ENCODE results near the gene CSF2. TPM values are rescaled to one million over a fixed set of nuclear protein-coding genes. Genes with fewer than 3 reads are reported as not detected.
"Not testable (repeated sequence)": the region's sequence is repeated elsewhere in the genome, so short reads cannot be mapped to it uniquely, and the experiment has no call there.

The CSF2 gene
- total RNA-seq, 1 donor from 2014 or later: 7.1 TPM

DNA sequence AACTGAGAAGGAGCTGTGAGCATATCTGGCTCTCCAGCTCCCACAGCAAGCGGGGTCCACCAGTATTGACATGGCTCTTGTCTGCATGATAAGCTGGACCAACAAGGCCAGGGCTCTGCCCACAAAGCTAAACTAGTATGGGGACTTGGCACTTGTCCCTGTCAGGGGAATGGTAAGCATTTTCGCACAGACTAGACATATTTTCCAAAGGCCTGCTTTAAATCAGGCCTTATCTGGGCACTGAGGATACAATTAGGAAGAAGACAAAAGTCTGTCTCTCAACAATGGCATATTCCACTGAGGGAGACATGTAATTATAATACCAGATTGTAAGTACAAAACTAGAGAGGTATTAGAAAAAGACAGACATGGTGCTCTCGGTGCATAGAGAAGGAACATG lies 32.1 kb downstream of the CSF2 start:
- Histone ChIP-seq H3K27ac (no peak overlapping the region), H3K9me3 (no peaks in the 10 kb centered on the region), H3K27me3 (no peaks in the 10 kb centered on the region), H3K36me3 (no peaks in the 10 kb centered on the region), H3K4me1 (peaks cover 18% of the 10 kb centered on the region), H3K4me3 (no peak overlapping the region)
- TF ChIP-seq, protein P1, sequence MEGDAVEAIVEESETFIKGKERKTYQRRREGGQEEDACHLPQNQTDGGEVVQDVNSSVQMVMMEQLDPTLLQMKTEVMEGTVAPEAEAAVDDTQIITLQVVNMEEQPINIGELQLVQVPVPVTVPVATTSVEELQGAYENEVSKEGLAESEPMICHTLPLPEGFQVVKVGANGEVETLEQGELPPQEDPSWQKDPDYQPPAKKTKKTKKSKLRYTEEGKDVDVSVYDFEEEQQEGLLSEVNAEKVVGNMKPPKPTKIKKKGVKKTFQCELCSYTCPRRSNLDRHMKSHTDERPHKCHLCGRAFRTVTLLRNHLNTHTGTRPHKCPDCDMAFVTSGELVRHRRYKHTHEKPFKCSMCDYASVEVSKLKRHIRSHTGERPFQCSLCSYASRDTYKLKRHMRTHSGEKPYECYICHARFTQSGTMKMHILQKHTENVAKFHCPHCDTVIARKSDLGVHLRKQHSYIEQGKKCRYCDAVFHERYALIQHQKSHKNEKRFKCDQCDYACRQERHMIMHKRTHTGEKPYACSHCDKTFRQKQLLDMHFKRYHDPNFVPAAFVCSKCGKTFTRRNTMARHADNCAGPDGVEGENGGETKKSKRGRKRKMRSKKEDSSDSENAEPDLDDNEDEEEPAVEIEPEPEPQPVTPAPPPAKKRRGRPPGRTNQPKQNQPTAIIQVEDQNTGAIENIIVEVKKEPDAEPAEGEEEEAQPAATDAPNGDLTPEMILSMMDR (IDR thresholded peaks at IDR 0.05): no peak
- intact Hi-C loops (cut with DNase I): no loop called here
- ATAC-seq (no peak), DNase-seq (no peak)

GRCh38 chr5:132108495-132108894 lies 34.9 kb downstream of the CSF2 start:
- H3K36me3 ChIP-seq; intact Hi-C loops (cut with DNase I): not testable (repeated sequence)

DNA sequence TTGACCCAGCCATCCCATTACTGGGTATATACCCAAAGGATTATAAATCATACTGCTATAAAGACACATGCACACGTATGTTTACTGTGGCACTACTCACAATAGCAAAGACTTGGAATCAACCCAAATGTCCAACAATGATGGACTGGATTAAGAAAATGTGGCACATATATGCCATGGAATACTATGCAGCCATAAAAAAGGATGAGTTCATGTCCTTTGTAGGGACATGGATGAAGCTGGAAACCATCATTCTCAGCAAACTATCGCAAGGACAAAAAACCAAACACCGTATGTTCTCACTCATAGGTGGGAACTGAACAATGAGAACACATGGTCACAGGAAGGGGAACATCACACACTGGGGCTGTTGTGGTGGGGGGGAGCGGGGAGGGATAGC lies 35.4 kb downstream of the CSF2 start:
- H3K27ac ChIP-seq; H3K4me3 ChIP-seq; H3K4me1 ChIP-seq; intact Hi-C loops (cut with DNase I); H3K9me3 ChIP-seq; DNase-seq; H3K36me3 ChIP-seq; ATAC-seq; H3K27me3 ChIP-seq: not testable (repeated sequence)

More at GRCh38 chr5:132108495-132108894, 34.9 kb downstream of the CSF2 start:
- H3K27me3 ChIP-seq, ATAC-seq, H3K27ac ChIP-seq, H3K9me3 ChIP-seq, H3K4me3 ChIP-seq, DNase-seq, H3K4me1 ChIP-seq: not testable (repeated sequence)

DNA sequence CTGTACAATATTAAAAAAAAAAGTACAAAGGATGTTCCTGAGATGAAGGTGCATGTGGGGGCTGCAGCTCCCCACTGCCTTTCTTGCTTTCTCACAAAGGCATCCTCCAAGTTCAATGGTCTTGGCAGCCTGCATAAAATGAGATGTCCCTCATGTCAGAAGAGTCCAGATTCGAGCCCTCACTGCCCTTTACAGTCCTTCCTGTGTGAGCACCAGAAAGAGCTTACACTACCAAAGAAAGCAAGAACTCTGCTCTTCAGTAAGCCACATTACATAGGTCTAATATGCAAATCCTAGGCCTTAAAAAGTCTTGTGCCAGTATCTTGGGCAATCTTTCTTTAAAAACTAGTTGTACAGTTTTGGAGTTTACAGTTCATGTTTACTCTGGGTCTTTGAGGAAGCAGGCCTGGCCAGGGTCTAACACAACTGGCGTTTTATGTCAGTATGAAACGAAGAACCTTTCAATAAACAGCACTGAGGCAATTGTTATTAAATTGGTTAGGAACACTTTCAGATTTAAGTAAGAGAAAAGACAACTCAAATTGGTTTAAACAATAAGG lies 36.0 kb downstream of the CSF2 start:
- Histone ChIP-seq H3K9me3 (no peaks in the 10 kb centered on the region), H3K4me1 (no peaks in the 10 kb centered on the region), H3K27ac (no peak overlapping the region), H3K36me3 (no peaks in the 10 kb centered on the region), H3K27me3 (no peaks in the 10 kb centered on the region), H3K4me3 (no peak overlapping the region)
- ATAC-seq (no peak), DNase-seq (no peak)
- TF ChIP-seq, protein P1 (IDR thresholded peaks at IDR 0.05): no peak
- intact Hi-C loops (cut with DNase I): no loop called here

DNA sequence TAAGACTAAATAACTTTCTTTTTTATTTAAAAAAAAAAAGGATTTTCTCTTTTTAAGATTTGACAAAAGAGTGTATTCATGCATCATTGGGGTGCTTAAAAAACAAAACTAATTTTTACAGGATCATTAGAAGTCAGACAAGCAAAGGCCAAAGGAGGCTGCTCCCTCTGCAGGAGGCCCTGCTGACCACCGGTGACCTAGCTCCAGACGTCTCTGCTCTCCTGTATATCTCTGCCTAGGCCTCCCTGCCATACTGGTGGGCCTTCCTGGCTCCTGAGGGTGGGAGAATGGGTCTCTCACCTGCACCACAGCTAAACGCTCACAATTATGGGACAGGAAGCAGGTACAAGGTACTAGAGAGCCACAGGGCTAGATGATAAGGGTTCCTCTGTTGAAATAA lies 36.6 kb downstream of the CSF2 start:
- Histone ChIP-seq H3K9me3 (no peaks in the 10 kb centered on the region), H3K4me1 (no peaks in the 10 kb centered on the region), H3K4me3 (no peak overlapping the region), H3K27me3 (no peaks in the 10 kb centered on the region), H3K36me3 (no peaks in the 10 kb centered on the region), H3K27ac (no peak overlapping the region)
- intact Hi-C loops (cut with DNase I): no loop called here
- no peak for DNase-seq
- ATAC-seq: no peak
- TF ChIP-seq, protein P1 (IDR thresholded peaks at IDR 0.05): no peak

- Histone ChIP-seq H3K9me3 (no peaks in the 10 kb centered on the region), H3K27ac (no peak overlapping the region), H3K36me3 (no peaks in the 10 kb centered on the region), H3K27me3 (no peaks in the 10 kb centered on the region), H3K4me3 (no peak overlapping the region), H3K4me1 (no peaks in the 10 kb centered on the region)
- ATAC-seq (no peak), DNase-seq (no peak)
- TF ChIP-seq, protein P1 (IDR thresholded peaks at IDR 0.05): no peak
- intact Hi-C loops (cut with DNase I): no loop called here
These were observed 37.3 kb downstream of the CSF2 start for GRCh38 chr5:132110930-132111329.

DNA sequence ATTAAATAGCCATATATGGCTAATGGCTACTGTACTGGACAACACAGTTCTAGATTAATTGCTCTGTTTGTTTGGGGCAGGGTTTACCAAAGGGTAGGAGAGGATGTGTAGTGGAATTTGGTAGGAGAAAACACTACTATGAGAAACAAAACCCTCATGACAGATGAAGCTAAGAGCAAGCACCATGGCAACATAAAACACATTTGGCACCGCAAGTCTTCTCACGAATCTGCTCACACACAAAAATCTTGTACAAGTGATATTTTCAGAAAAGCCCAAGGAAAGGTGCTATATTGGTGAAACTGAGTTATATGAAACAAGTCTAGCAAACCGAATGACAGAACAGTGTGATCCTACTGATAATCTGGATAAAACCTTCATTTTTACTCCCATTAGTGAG lies 38.5 kb downstream of the CSF2 start:
- no peaks in the 10 kb centered on the region for H3K9me3 ChIP-seq
- DNase-seq (no peak), ATAC-seq (no peak)
- intact Hi-C loops (cut with DNase I): no loop called here
- H3K27ac ChIP-seq: no peak overlapping the region
- H3K4me3 ChIP-seq: no peak overlapping the region
- no peaks in the 10 kb centered on the region for H3K36me3 ChIP-seq
- H3K27me3 ChIP-seq: no peaks in the 10 kb centered on the region
- no peaks in the 10 kb centered on the region for H3K4me1 ChIP-seq
- TF ChIP-seq, protein P1 (IDR thresholded peaks at IDR 0.05): no peak
